Measurements from ENCODE around the gene PRKAR2B.
"Not testable (repeated sequence)": the region's sequence is repeated elsewhere in the genome, so short reads cannot be mapped to it uniquely, and the experiment has no call there.

PRKAR2B gene

DNA sequence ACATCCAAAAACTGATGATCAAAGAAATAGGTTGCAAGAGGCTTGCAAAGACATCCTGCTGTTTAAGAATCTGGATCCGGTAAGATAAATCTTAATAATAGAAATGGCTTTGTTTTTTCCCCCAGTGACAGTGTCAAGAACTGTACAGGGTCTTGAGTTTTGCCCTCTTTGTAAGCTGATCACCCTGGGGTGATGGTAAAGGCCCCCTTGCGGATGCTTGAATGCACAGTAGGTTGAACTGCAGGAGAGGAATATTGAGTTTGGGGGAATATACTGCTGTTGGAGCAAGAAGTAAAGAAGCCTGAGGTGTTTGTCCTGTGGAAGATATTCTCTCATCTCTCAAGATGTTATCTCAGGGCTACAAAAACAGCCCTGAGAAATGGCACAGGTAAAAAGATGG lies 83.7 kb downstream of the PRKAR2B start:
- DNase-seq: no peak

DNA sequence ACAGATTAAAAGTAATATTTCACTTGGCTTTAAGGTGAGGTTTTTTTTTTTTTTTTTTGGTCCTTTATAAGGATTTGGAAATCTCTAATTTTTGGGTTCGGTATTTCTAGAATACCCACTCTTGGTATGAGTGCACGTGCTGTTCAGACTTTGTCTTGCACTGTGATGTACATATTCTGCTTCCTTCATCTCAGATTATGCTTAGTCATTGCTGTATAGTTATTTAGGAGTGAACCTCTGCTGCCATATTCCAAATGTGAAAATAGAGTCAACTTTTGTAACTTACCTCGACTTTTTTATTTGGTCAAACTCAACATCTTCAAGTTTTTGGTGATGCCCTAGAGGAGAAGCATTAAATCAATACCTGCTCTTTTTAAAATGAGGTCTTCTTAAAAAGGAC lies 84.2 kb downstream of the PRKAR2B start:
- DNase-seq: no peak

DNA sequence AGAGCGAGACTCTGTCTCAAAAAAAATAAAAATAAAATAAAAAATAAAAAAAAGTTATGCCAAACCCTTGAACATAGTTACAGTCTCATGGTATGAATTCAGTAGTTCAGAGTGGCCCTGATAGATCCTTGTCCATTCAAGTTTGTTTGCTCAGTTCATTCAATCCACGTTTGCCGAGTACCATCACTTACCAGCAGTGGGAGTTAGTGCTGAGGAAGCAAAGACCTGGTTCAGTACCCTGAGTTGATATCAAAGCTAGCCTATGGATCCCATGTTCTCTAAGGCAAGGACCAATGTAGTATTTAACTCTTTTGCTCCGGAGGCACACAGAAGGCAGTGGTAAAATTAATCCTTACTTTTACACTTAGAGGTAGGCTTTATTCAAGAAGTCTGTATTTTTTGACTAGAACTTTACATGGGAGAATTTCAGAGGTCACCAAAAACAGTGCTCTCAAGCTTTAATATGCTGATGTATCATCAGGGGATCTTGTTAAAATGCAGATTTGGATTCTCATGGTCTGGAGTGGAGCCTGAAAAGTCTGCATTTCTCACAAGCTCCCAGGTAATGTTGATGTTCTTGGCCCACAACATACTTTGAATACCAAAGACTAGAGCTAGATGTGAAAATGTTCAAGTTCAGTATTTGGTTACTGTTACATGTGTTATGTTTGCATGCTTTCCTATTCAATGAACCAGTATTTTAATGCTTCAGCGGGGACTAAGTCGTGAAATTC lies 86.1 kb downstream of the PRKAR2B start:
- DNase-seq: no peak

DNA sequence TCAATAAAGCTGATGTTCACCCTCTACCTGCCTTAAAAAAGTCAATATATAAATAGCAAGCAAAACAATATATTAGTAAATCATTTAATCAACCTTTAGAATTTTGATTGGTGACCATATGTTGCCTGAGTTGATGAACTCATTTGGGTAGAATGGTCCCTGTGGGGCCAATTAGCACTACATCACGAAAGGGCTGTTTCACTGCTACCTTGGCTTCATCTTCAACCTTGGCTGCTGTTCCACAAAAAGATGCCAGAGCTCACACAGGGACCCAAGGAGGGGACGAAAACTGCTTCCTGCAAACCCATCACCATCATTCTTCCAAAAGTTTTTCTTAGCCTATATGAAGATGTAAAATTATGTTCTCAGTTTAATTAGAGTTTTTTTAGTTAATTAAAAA lies 88.9 kb downstream of the PRKAR2B start:
- no peak for DNase-seq

DNA sequence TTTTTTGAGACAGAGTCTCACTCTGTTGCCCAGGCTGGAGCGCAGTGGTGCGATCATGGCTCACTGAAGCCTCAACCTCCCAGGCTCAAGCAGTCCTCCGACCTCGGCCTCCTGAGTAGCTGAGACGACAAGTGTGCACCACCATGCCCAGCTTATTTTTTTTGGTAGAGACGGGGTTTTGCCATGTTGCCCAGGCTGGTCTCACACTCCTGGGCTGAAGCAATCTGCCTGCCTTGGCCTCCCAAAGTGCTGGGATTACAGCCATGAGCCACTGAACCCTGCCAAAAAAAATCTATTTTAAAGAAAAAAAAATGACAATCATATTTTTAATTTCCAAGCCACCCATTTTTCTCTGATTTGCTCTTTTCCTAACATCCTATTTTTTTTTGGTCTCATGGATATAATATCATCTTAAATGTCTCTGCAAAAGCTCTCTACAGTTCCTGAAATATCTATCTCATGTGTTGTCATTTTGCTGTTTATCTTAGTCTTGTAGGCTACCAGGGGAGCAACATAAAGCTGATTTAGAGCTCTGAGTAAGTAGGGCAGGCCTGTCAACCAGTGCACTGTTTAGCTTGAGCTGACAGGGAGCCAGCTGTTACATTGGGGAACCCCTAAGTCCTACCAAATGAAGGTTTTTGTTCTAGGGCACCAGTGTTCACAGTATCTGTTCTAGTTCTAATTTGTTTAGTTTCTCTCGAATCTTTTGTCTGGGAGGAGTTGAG lies 94.4 kb downstream of the PRKAR2B start:
- no peak for DNase-seq

DNA sequence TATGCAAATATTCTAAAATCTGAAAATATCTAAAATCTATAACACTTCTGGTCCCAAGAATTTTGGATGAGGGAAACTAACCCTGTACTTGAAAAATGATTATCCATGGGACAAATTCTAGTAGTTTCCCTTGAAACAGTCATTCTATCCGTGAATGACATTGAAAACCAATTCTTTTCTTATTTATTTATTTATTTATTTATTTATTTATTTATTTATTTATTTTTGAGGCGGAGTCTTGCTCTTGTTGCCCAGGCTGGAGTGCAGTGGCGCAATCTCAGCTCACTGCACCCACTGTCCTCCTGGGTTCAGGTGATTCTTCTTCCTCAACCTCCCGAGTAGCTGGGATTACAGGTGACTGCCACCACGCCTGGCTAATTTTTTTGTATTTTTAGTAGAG lies 99.4 kb downstream of the PRKAR2B start:
- DNase-seq: not testable (repeated sequence)

DNA sequence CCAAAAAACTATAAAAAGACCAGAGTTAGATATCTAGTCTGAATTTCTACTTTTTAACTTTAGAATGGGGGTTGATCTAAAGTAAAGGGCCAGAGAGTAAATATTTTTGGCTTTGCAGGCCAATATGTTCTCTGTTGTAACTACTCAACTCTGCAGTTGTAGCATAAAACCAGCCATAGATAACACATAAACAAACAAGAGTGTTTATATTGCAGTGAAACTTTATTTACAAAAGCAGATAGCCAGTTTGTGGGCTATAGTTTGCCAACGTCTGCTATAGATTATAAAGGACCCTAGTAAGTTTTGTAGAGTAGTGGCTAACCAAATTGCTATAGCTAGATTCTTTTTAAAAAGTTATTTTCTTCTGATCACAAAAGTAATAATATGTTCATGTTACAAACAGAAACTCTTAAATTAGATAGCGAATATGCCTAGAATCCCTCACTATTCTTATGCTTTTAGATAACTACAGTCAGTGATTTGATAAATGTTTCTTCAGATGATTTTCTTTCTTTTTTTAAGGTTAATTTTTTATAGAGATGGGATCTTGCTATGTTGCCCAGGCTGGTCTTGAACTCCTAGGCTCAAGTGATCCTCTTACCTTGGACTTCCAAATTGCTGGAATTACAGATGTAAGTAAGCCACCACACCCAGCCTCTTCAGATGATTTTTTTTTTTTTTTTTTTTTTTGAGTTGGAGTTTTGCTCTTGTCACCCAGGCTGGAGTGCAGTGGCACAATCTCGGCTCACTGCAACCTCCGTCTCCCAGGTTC lies 100.7 kb downstream of the PRKAR2B start:
- no peak for DNase-seq

DNA sequence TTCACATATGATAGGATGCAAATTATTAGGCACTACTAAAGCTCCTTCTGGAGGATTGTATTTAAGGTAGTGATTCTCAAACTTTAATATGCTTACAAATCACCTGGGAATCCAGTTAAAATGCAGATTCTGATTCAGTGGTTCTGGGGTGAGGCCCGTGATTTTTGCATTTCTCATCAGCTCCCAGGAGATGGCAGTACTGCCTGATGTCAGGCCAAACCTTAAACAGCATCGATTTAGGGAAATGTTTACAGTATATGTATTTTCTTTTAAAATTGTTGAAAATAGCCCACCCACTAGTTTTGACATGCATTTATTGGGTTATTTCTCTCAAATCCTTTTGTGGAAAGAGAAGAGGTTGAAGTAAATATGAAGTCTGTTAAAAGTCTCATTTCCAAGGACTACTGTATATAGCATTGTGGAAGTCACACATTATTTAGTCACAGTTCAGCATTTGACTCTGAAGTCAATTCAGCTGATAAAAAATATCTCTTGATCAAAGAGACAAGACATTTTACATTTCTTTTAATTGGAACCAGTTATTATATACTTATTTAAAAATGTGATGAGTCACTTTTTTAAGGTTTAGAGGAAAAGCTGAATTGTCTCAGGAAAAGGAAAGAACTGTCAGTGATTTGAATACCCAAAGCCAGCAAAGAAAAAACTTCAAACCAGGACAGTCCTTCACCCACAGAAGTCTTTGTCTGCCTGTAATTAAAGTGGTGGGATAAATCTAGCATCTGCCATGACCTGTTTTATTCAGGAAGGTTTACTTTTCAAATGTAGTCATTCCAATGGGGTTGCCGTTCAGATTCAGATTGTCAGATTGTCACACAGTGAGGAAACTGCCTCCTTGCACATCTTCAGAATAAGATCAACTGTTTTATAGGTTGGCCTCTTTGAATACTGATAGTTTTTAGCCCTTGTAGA lies 103.2 kb downstream of the PRKAR2B start:
- DNase-seq: no peak

DNA sequence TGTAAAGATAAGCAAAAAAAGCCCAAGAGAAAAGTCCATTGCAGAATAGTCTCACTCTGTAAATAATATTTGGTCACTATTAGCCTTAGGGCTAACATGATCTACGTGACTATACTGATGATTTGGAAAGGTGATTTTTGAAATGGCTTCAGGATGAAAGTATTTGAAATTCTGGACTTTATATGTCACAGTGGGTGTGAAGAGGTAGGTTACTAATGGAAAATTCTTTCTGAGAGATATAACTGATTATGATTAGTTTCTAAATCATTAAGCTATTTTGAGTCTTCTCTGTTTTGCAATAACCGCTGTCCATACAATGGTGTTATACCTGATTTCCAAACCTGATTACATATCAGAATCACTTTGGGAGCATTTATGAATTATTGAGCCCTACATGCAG lies 104.2 kb downstream of the PRKAR2B start:
- DNase-seq: no peak

DNA sequence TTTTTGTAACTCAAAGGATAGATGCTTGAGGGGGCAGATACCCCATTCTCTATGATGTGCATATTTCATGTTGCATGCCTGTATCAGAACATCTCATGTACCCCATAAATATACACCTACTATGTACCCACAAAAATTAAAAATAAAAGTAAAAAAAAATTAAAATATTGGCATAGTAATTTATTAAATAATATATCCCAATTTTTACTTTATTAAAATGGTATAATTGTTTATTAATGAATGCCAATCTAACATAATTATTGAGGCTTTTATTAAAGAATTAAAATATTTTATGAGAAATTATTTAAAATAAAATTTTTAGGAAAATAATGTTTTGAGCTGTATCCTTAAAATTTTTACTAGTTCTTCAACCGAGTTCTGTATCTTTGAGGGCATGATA lies 105.4 kb downstream of the PRKAR2B start:
- no peak for DNase-seq

DNA sequence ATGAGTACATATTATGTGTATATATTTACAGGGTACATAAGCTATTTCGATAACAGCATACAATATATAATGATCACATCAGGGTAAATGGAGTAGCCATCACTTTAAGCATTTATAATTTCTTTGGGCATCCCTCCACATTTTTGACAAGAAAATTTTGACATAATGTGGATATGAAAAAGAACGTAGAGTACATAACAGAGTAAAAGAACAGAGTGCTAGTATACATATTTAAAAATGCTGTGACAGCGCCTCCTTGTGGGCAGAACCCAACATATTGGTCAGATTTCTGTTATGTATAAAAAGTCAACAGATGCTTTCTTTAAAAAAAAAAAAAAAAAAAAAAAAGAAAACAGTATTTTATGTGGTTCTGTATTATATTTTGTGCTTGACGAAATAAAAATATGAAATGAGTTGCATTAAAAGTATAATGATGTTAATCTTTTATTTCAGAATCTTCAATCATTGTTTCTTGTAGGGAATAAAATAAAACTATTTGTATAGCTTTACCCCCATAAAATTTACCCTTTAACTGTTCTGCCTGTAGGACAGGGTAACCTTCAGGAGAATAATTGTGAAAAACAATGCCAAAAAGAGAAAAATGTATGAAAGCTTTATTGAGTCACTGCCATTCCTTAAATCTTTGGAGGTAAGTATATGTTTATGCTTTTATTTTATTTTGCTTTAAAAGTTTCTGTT lies 106.0 kb downstream of the PRKAR2B start:
- peak; percentile 65 for DNase-seq

DNA sequence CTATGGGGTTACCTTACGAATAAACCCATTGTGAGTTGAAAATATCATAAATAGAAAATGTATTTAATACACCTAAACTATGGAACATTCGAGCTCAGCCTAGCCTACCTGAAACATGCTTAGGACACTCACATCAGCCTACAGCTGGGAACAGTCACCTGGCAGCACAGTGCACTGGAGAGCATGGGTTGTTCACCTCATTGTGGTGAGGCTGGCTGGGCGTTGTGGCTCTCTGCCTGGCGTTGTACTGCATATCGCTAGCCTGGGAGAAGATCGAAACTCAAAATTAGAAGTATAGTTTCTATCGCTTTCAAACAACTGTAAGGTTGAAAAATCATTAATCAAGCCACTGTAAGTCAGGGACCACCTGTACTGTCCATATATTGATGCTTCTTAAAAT lies 107.0 kb downstream of the PRKAR2B start:
- DNase-seq: no peak

DNA sequence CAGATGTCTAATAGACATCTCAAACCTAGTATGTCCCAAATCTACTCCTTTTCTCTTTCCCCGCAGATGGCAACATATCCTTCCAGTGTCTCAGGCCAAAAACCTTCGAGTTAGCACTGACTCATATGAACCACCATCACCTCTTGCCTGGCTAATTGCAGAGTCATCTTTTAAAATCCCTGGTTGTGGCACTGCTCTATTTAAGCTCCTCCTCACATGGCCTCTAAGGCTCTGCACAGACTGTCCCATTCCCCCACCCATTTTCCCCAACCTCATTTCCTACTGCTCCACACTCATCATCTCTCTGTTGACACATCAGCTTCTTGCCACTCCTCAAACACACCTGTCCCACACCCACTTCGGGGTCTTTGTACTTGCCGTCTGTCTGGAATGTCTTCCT lies 107.5 kb downstream of the PRKAR2B start:
- DNase-seq: no peak

DNA sequence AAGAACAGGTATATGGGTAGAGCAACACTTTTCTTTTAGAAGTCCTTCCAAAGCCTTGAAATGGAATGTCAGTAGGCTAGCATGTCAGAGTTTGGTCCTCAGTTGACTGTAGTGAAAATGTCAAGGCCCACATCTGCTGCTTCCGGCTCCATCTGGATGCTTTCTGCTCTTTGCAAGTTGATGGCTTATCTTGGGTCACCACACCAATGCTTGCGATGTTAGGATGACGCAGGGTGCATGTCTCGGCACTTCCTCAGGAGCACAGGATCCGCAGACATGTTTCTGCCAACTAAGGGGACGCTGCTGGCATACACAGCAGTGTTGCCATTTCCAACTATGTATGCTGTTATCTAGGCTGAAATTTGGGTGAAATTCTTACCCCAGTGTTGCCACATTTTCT lies 110.3 kb downstream of the PRKAR2B start:
- no peak for DNase-seq

DNA sequence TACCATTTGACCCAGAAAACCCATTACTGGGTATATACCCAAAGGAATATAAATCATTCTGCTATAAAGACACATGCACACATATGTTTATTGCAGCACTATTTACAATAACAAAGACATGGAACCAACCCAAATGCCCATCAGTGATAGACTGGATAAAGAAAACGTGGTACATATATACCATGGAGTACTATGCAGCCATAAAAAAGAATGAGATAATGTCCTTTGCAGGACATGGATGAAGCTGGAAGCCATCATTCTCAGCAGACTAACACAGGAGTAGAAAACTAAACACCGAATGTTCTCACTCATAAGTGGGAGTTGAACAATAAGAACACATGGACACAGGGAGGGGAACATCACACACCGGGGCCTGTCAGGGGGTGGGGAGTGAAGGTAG lies 111.2 kb downstream of the PRKAR2B start:
- DNase-seq: not testable (repeated sequence)

DNA sequence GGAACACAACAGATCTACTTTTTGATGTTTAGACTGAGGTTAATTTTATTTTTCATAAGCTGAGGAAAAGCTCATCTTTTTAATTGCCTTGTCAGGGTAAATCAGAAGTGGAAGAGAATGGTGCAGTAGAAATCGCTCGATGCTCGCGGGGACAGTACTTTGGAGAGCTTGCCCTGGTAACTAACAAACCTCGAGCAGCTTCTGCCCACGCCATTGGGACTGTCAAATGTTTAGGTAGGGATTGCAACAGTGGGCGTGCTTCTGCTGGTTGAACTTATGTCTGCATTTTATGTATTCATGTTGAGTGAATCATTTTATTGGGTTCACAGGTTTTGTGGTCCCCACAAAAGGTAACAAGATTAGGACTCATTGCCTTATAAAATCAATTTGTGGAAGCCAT lies 112.6 kb downstream of the PRKAR2B start:
- DNase-seq: no peak

DNA sequence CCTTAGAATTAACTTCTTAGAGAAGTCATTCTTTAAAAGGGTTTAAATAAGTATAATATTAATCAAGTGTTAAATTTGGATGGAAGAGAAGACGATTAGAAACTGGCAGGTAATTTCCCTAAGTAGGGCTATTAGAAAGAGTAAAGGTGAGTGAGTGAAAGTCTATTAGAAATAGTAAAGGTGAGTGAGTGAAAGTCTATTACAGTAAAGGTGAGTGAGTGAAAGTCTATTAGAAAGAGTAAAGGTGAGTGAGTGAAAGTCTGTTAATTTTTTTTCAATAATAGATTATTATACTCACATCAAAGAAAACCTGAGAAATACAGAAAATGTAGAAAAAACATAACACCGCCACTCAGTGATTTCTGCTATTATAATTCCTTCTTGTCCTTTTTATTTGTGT lies 113.5 kb downstream of the PRKAR2B start:
- DNase-seq: no peak

DNA sequence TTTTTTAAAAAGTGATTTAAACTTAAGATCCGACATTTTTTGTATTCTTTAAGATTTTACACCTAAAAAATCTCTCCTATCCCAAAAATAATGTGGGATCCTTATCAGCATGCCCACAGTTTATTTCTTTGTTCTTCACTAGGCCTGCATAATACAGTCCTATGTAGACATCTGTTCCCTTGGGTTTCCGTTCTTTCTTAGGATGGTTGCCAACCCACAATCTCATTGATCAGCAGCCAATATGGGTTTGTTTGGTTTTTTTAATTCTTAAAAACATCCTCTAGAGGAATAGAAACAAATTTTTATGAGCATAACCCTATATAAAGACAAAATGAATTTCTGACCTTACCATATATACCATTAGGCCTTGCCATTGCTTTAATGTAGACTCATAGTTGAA lies 115.9 kb downstream of the PRKAR2B start:
- no peak for DNase-seq

DNA sequence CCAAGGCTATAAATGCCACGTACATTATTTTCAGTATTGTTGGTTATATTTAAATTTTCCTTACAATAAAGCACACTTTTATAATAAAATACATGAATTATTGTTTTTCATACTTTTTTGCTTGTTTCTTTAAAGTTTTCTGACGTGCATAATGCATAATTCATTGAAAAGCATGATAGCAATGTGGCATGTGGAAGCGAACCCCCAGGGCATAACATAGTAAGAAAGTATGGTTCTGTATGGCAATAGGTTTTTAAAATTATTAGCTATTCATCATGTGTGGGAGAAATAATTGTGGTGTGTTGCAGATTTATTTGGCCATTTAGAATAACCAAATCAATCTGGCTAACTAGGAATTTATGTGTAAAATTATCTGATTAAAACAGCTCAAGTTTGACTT lies 116.9 kb downstream of the PRKAR2B start:
- no peak for DNase-seq

DNA sequence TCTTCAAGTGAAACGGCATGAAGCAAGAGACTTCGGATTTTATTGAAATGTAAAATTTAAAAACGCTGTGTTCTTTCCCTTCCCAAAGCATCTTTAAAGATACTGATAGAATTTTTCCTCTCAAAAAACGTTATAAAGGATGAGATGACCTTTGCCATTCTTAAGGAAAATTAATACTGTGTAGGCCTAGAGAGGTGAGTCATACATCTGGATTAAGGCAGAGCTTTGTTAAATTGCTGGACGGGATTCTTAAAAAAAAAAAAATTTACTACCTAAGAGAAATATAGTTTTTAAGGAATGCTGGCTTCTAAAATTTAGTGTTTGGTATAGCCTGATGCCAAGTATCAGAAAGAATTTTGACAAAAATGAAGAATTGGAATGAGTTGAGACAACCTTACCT lies 118.0 kb downstream of the PRKAR2B start:
- DNase-seq: no peak

DNA sequence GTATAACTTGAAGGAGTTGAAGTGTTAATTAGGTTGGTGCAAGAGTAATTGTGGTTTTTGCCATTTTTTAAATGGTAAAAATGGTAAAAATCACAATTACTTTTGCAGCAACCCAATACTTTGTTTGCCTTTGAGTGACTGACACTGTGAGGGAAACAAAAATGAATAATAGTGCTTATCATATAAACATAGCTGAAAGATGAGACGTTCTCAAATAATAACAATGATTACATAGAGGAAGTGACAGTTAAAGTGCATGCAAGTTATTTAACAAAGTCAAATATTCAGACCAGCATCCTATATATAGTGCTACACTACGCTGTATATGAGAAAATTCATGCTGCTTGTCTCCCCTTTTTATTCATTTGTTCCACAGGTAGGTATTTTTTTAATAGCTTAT lies 119.6 kb downstream of the PRKAR2B start:
- DNase-seq: no peak

DNA sequence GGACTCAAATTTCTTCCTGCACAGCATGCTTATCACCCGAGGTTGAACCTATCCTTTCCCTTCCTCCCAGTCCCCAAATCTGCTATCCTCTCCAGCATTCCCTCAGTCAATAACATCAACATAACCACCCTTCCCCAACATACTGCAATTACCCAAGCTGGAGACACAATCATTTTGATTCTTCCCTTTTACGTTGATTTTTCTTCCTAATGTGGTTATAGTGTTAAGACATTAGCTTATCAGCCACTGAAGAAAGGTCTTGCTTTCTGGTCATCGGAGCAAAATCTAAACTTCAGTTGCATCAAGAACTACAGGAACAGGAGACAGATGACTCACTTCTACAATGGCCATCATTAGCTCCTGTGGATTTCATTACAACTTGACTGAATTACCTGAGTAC lies 120.8 kb downstream of the PRKAR2B start:
- DNase-seq: no peak

Measured in NCI-H1092 (cell line).